ENCODE data around the gene GUCY1A2.

Gene GUCY1A2

DNA sequence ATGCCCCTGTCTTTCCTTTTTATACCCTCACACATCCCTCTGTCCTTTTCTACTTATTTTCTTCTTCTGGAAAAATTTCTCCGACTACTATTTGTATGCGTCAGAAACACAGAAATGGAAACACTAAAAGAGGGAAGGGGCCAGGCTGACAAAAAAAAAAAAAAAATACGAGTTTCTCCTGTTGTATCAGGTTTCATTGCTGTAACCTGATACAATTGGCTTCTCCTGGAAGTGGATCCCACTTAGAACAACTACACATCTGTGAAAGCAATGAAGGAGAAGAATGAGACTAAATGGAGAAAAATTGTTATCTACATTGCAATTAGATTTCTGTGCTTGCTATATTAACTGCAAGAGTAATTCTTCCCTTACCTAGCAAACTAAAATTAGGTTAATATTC lies 393.9 kb downstream of the GUCY1A2 start:
- DNase-seq: no peak
